Kidney capillary endothelial cell (primary cell): ENCODE results near the gene TCF7L1.

Experiments
- DNase-seq: peaks from one replicate; pipeline ENCODE4 v3.0.0-alpha.2; 2018; ENCODE audit warnings: low spot score

TCF7L1 gene

DNA sequence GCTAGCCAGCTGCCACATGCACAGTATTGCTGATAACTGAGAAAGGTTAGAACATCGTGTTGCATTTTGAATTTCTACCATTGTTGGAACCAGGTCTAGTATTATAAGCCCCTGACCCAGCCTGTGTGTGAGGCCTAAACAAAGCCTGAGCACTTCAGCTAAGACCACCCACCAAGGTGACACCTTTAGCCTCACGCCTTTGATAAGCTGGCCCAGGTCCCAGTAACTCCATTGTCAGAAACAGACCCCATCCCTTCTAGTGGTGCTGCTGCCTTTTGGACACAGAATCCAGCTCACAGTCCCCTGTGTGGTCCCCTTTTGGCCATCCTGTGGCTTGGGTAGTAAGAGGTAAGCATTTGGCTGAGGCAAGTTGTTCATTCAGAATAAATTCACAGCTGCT is 223.0 kb downstream of the TCF7L1 start:
- DNase-seq = no peak

DNA sequence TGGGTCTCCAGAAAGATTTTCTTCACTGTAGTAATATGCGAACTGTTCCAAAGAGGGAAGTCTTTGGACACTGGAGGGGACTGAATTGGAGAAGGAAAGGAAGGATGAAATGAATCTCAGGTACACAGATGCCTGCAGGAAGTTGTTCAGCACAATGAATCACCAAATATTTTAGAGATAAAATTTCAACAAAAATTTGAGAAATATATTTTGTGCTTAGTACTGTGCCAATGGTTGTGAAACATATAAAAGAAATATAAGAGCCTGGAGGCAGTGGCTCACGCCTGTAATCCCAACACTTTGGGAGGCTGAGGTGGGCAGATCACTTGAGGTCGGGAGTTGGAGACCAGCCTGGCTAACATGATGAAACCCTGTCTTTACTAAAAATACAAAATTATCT is 224.5 kb downstream of the TCF7L1 start:
- DNase-seq = no peak
